NB4 (cell line): ENCODE results near the gene LTBP1.

ENCODE experiments used
- MAX ChIP-seq: IDR thresholded peaks from 2 replicates; pipeline ENCODE4 v1.6.1; 2011; ENCODE audit warnings: low read depth, low read length
- MYC ChIP-seq: IDR thresholded peaks from 2 replicates; pipeline ENCODE4 v1.6.1; 2011; ENCODE audit warnings: low read depth, low read length
- POLR2A ChIP-seq: IDR thresholded peaks from 2 replicates; pipeline ENCODE4 v1.6.1; 2011; ENCODE audit warnings: mild to moderate bottlenecking; ENCODE audit not compliant: insufficient read length; ENCODE audit errors: extremely low read depth
- TF ChIP-seq, protein P1 (sequence below): IDR thresholded peaks from one replicate; pipeline ENCODE4 v1.5.1; 2012; ENCODE audit warnings: low read depth, low read length

DNA sequence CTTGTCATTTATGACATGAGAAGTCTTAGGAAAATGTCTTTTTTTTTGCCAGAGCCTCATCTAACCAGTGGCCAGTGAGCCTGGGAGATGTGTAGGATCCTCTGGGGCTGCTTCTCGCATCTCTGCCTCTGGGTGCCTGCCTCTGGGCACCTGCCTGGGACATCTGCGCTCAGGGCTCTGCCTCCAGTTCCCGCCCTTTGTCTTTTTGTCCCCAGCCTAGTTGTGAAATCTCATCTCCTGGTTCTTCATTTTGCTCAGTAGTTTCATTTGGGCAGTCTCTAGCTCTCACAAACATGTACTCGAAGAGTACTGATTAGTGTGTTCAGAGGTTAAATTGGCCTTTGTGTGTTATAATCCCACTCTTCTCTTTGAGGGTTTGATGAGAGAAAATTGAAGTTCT lies 92.0 kb downstream of the LTBP1 start:
- TF ChIP-seq, protein P1, sequence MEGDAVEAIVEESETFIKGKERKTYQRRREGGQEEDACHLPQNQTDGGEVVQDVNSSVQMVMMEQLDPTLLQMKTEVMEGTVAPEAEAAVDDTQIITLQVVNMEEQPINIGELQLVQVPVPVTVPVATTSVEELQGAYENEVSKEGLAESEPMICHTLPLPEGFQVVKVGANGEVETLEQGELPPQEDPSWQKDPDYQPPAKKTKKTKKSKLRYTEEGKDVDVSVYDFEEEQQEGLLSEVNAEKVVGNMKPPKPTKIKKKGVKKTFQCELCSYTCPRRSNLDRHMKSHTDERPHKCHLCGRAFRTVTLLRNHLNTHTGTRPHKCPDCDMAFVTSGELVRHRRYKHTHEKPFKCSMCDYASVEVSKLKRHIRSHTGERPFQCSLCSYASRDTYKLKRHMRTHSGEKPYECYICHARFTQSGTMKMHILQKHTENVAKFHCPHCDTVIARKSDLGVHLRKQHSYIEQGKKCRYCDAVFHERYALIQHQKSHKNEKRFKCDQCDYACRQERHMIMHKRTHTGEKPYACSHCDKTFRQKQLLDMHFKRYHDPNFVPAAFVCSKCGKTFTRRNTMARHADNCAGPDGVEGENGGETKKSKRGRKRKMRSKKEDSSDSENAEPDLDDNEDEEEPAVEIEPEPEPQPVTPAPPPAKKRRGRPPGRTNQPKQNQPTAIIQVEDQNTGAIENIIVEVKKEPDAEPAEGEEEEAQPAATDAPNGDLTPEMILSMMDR, result no peak
- TF ChIP-seq POLR2A (no peak), MYC (no peak), MAX (no peak)
